Mesodermal cell (in vitro differentiated cells): ENCODE measurements around the gene MAP1LC3A.

ENCODE experiments used
- H3K27ac ChIP-seq: 2 replicates; pipeline ENCODE4 v1.7.0; 2013; ENCODE audit warnings: mild to moderate bottlenecking, low read depth, low read length, moderate library complexity; ENCODE audit not compliant: severe bottlenecking
- H3K36me3 ChIP-seq: 2 replicates; pipeline ENCODE4 v1.7.1; 2013; ENCODE audit warnings: mild to moderate bottlenecking, low read length, moderate library complexity; ENCODE audit not compliant: control insufficient read depth, insufficient read depth
- H3K4me1 ChIP-seq: one replicate; pipeline ENCODE4 v1.7.1; 2013; ENCODE audit warnings: mild to moderate bottlenecking, low read length; ENCODE audit not compliant: insufficient read depth, control insufficient read depth, poor library complexity, severe bottlenecking
- H3K4me3 ChIP-seq: 2 replicates; pipeline ENCODE4 v1.7.0; 2013; ENCODE audit warnings: low read length, control low read depth, mild to moderate bottlenecking; ENCODE audit not compliant: insufficient read depth, poor library complexity, severe bottlenecking; ENCODE audit errors: extremely low read depth
- H3K9me3 ChIP-seq: 2 replicates; pipeline ENCODE4 v1.7.1; 2013; ENCODE audit warnings: mild to moderate bottlenecking, low read length, moderate library complexity; ENCODE audit not compliant: control insufficient read depth
- WGBS, 2 experiments: methylation state at CpG; one replicate each; pipeline ENCODE4 v1.1.5; 2013; ENCODE audit warnings: missing lambda C conversion rate in 2 of 2; ENCODE audit not compliant: insufficient coverage in 2 of 2; 5-methylcytosine and 5-hydroxymethylcytosine counted together

Gene MAP1LC3A

DNA sequence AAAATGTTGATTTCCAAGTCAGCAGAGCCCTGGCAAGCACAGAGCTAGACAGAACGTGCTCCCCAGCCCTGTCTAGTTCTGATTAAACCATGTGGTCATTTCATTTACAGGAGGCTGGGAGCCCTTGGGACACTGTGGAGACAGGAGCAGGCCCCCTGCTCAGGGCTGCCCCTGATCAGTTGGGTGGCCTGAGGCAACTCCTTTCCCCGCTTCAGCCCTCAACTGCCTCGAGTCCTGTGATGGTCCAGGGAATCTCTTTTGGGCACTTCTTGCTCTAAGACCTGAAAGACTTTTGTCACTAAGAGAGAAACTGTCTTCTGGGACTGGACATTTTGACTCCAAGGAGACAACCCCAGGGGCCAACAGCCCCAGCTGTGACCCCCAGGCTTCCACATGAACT lies 28.8 kb upstream of the MAP1LC3A start:
- Histone ChIP-seq H3K4me3 (no peak overlapping the region), H3K27ac (no peak overlapping the region), H3K4me1 (peaks cover 29% of the 10 kb centered on the region), H3K36me3 (peaks cover 83% of the 10 kb centered on the region), H3K9me3 (no peaks in the 10 kb centered on the region)
- 96 to 100% methylated on average over 3 of the region's 3 CpGs for WGBS, 2 experiments

DNA sequence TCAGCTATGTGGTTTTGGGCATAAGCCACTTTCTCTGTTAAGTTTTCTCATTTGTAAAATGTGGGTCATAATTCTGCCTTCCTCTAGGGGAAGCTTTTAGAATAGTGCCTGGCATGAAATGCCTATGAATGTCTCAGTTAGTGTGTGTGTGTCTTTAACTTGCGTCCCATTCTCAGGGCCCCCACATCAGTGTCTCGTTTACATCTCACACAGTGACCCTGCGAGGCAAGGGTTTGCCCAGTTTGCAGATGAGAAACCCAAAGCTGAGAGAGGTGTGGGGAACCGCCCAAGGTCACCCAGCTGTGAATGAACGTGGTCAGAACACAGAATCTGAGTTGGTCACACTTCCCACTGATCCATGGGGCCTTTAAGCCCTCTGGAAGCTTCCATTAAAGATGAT lies 28.2 kb upstream of the MAP1LC3A start:
- Histone ChIP-seq H3K27ac (no peak overlapping the region), H3K9me3 (no peaks in the 10 kb centered on the region), H3K36me3 (peaks cover 89% of the 10 kb centered on the region), H3K4me3 (no peak overlapping the region), H3K4me1 (peaks cover 23% of the 10 kb centered on the region)
- WGBS, 2 experiments, result 100% methylated on average over 2 of the region's 5 CpGs

DNA sequence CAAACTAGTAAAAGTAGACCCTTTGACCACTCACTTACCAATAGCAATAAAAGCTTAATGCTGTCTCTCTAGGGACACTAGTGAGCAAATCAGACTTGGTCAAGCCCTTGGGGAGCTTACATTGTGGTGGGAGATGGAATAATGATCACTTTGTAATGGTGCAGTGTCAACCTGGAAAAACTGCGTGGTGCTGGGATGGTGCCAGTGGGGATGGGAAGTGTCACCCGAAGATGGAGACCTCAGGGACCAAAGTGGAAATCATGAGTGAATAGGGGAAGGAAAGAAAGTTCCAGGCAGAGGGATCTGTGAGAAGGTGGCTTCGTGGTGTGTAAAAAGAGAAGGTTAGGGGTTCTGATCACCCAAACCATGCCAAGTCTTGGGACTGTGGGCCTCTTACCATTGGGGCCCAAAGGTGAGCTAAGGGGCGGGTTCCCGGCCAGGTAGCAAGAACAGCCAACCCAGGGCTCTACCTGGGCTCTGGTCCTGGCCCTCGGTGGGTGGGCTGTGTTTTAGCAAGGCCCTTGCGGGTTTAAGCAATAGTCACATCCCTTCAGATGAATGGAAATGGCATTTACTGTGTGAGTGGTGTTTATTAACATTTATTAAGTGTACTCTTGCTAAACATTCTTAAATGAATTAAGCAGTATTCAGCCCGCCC lies 26.8 kb upstream of the MAP1LC3A start:
- no peak overlapping the region for H3K27ac ChIP-seq
- H3K4me1 ChIP-seq, result peaks cover 11% of the 10 kb centered on the region
- peaks cover 96% of the 10 kb centered on the region for H3K36me3 ChIP-seq
- H3K4me3 ChIP-seq, result no peak overlapping the region
- WGBS, 2 experiments, result 94 to 97% methylated on average over 5 of the region's 8 CpGs
- no peaks in the 10 kb centered on the region for H3K9me3 ChIP-seq

DNA sequence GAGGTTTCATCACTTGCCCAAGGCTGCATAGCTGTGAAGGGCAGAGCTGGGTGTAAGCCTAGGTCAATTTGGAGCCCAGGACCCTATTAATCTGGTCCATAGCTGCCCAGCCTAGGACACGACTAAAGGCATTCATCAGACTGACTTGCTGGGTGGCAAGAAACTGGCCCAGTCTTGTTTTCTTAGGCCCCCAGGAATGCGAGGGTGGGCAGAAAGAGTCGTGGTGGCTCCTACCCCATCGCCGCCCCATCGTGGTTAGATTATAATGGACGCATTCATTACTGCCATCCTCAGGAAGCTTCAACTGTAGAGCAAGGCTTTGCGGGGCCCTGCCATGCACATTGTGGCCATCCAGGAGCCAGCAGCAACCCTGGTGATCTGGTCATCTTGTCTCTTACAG lies 26.2 kb upstream of the MAP1LC3A start:
- Histone ChIP-seq H3K4me3 (no peak overlapping the region), H3K9me3 (no peaks in the 10 kb centered on the region), H3K27ac (no peak overlapping the region), H3K36me3 (peaks cover 96% of the 10 kb centered on the region), H3K4me1 (peaks cover 5% of the 10 kb centered on the region)
- 93 to 97% methylated on average over 8 of the region's 8 CpGs for WGBS, 2 experiments

DNA sequence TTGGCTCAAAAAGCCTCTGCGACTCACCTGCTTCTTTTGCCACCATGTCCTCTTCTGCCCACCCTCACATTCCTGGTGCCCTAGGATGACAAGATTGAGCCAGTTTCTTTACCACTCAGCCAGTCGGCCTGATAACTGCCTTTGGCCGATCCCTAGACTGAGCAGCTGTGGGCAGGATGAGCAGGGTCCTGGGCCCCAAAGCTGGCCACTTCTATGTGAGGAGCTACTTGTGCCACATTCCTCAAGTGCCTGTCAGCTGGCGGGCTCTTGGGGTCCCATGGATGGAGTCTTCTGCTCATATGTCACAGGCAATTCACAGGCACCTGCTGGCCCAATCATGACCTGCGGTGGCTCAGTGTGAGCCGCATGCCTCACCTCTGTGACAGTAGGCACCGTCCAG lies 25.8 kb upstream of the MAP1LC3A start:
- Histone ChIP-seq H3K9me3 (no peaks in the 10 kb centered on the region), H3K4me3 (no peak overlapping the region), H3K27ac (no peak overlapping the region), H3K4me1 (peaks cover 2% of the 10 kb centered on the region), H3K36me3 (peaks cover 96% of the 10 kb centered on the region)
- 93 to 98% methylated on average over 6 to 7 of the region's 7 CpGs for WGBS, 2 experiments

DNA sequence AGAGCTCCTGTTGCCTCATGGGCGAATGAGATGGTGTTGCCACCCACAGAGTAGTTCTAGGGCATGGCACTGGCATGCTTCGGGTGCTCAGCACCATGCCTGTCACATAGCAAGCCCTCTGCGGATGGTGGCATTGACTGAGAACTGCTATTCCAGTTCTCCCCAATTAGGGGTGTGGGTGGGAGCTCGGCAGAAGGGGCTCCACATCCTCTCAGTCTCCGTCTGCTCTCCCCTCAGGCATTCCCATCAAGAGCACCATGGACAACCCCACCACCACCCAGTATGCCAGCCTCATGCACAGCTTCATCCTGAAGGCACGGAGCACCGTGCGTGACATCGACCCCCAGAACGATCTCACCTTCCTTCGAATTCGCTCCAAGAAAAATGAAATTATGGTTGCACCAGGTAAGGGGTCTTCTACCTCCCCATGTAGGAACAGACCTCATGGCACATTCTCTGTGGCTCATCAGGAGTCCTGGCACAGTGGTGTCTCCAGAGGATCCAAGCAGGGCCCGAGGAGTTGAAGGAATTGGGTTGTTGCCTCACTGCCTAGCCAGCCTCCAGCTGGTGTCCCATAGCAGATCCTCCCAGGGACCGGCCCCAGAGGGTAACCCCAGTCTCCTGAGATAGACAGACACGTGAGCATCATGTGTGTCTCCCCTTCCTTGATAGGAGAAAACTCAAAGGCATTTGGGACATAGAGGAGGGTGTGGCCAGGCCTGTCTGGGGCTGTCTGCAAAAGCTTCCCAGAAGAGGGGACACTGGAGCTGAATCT lies 23.9 kb upstream of the MAP1LC3A start:
- Histone ChIP-seq H3K36me3 (peaks cover 86% of the 10 kb centered on the region), H3K9me3 (no peaks in the 10 kb centered on the region), H3K27ac (no peak overlapping the region), H3K4me1 (no peaks in the 10 kb centered on the region), H3K4me3 (no peak overlapping the region)
- WGBS, 2 experiments, result 96% methylated on average over 11 of the region's 15 CpGs

DNA sequence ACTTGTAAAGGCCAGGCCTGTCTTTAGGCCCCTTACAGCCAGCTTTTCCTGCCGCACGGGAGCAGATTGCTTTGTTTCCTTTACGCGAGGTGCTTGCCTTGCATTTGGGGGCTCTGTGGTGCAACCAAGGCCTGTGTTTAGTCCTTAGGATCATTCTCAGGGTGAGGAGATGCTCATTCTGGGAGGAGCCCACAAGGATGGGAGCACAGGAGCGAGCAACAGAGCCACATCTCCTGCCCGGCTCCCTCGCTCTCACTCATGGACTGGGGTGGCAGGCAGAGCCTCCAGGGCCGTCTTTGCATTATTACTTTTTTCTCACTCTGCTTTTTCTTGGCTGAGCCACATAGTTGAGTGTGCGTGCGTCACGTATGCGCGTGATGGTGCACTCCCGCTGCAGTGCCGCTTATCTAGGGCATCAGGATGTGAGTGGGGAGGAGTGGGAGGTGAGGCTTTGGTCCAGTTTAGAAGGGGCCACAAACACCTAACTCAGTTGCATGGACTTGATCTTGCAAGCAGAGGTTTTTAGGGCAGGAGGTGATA lies 23.1 kb upstream of the MAP1LC3A start:
- Histone ChIP-seq H3K4me1 (no peaks in the 10 kb centered on the region), H3K36me3 (peaks cover 86% of the 10 kb centered on the region), H3K27ac (no peak overlapping the region), H3K9me3 (no peaks in the 10 kb centered on the region), H3K4me3 (no peak overlapping the region)
- WGBS, 2 experiments, result 92 to 99% methylated on average over 9 to 13 of the region's 15 CpGs

DNA sequence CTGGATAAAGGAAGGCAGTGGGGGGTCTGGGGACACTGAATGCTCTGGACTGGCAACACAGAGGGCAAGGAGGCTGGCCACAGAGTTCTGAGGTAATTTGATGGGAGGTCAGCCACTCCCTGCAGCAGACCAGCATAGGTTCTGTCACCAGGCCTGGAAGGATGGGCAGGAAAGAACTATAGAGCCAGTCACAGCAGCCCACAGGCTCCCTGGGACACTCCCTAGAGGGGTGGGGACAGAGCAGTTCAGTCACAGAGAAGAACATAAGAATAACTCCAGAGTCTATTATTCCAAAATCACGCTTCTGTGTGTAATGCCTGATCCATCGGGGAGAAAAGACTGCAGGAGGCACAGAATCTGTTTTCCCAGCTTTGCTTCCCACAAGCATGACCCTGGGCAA lies 22.7 kb upstream of the MAP1LC3A start:
- WGBS, 2 experiments, result 86 to 94% methylated on average over 2 of the region's 2 CpGs
- Histone ChIP-seq H3K36me3 (peaks cover 86% of the 10 kb centered on the region), H3K4me3 (no peak overlapping the region)

DNA sequence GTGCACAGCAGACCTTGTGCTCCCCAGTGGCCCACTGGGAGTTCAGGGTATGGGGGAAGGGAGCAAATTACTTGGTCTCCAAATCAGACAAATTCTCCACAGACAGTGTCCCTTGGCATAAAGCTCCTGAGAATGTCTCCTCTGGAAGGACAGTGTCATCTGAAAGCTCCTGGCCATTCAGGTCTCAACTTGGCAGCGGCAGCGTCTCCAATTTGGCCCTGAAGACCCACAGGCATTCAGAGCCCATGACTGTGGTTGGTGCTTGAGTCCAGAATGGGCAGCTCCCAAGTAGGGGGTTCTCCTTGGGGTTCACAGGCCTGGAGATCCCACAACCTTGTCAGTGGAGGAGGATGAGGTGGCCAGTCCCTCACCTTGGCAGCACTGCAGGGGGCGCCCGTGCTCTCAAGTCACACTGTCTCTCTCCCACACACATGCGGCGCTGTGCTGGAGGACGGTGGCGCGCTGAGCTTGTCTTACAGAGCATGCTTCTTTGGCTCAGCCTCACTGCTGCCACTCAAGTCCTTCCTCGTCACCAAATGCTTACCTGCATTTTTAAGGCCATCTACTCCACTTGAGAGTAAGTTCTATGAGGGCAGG lies 21.6 kb upstream of the MAP1LC3A start:
- H3K4me1 ChIP-seq, result no peaks in the 10 kb centered on the region
- H3K4me3 ChIP-seq, result no peak overlapping the region
- H3K9me3 ChIP-seq, result no peaks in the 10 kb centered on the region
- no peak overlapping the region for H3K27ac ChIP-seq
- 85 to 88% methylated on average over 7 to 9 of the region's 10 CpGs for WGBS, 2 experiments
- peaks cover 86% of the 10 kb centered on the region for H3K36me3 ChIP-seq

More for the DNA sequence above, 22.7 kb upstream of the MAP1LC3A start:
- Histone ChIP-seq H3K4me1 (no peaks in the 10 kb centered on the region), H3K27ac (no peak overlapping the region), H3K9me3 (no peaks in the 10 kb centered on the region)

DNA sequence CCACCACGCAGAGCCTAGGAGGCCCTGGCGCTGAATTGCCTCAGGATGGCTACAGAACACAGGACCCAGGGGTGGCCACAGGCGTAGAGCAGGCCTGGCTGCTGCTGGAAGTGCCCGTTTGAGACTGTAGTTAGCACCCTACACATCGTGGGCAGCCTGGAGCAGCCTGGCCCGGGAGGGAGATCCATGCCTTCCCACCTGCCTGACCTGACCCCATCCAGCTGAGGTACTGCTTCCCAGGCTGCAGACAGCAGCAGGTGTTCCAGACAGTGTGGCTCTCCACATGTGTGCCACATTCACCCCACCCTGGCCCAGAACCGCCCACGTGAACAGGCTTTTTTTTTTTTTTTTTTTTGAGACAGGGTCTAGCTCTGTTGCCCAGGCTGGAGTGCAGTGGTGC lies 20.9 kb upstream of the MAP1LC3A start:
- Histone ChIP-seq H3K27ac (no peak overlapping the region), H3K4me1 (no peaks in the 10 kb centered on the region), H3K4me3 (no peak overlapping the region), H3K9me3 (no peaks in the 10 kb centered on the region), H3K36me3 (peaks cover 79% of the 10 kb centered on the region)
- WGBS, 2 experiments, result 94 to 99% methylated on average over 5 to 6 of the region's 8 CpGs
